ENCODE data around the gene KIAA0825.

GRCh38 chr5:94562327-94562971 lies 56.0 kb downstream of the KIAA0825 start:
- TF ChIP-seq CTCF (IDR thresholded peaks at IDR 0.05) (no peak), POLR2AphosphoS5 (IDR thresholded peaks at IDR 0.05) (no peak)
